Liver (tissue), 9 donors: ENCODE data around the gene ADH1C. TPM values are rescaled to one million over a fixed set of nuclear protein-coding genes. Genes with fewer than 3 reads are reported as not detected.
A peak's percentile ranks its signal among the peaks of the same experiment; 100 is the strongest.
"Not testable (repeated sequence)": the region's sequence is repeated elsewhere in the genome, so short reads cannot be mapped to it uniquely, and the experiment has no call there.

Source experiments
- DNase-seq: peaks from one replicate; pipeline ENCODE4 v3.0.0-alpha.2; 2017; ENCODE audit warnings: low spot score
- H3K27ac ChIP-seq, 2 donors: one replicate each; pipeline ENCODE4 v1.7.0; 2013; ENCODE audit warnings: inconsistent platforms in 2 of 2, low read length in 2 of 2, control low read depth in 1 of 2, low read depth in 1 of 2, mild to moderate bottlenecking in 1 of 2
- H3K27me3 ChIP-seq, 4 donors: one replicate each; pipeline versions ENCODE4 v1.6.1 to v1.7.0; 2013; ENCODE audit warnings: low read length in 3 of 4, inconsistent platforms in 1 of 4, mild to moderate bottlenecking in 1 of 4, moderate library complexity in 1 of 4; ENCODE audit not compliant: control insufficient read depth in 4 of 4, insufficient read depth in 4 of 4
- H3K36me3 ChIP-seq, 4 donors: one replicate each; pipeline versions ENCODE4 v1.6.1 to v1.7.0; 2013; ENCODE audit warnings: low read length in 3 of 4, mild to moderate bottlenecking in 3 of 4, low read depth in 1 of 4, moderate library complexity in 1 of 4; ENCODE audit not compliant: control insufficient read depth in 4 of 4, insufficient read depth in 3 of 4
- H3K4me1 ChIP-seq, 4 donors: one replicate each; pipeline versions ENCODE4 v1.6.1 to v1.7.0; 2013; ENCODE audit warnings: low read length in 3 of 4, mild to moderate bottlenecking in 3 of 4, moderate library complexity in 1 of 4; ENCODE audit not compliant: control insufficient read depth in 4 of 4, insufficient read depth in 4 of 4
- H3K4me3 ChIP-seq, 3 donors: one replicate each; pipeline versions ENCODE4 v1.6.1 to v1.7.0; 2013; ENCODE audit warnings: low read length in 3 of 3, control low read depth in 1 of 3, low read depth in 1 of 3, mild to moderate bottlenecking in 1 of 3
- H3K9ac ChIP-seq, 2 donors: one replicate each; pipeline ENCODE4 v1.7.0; 2013; ENCODE audit warnings: low read length in 2 of 2, mild to moderate bottlenecking in 2 of 2, moderate library complexity in 2 of 2, control low read depth in 1 of 2, low read depth in 1 of 2
- H3K9me3 ChIP-seq, 4 donors: one replicate each; pipeline versions ENCODE4 v1.6.1 to v1.7.0; 2013; ENCODE audit warnings: low read length in 3 of 4; ENCODE audit not compliant: control insufficient read depth in 4 of 4
- ATF3 ChIP-seq: IDR thresholded peaks from 2 replicates; pipeline ENCODE4 v1.6.1; 2016; ENCODE audit warnings: antibody characterized with exemption
- CTCF ChIP-seq: fragments of 150-350 bp; IDR thresholded peaks from 2 replicates; pipeline ENCODE4 v1.5.1; 2017; ENCODE audit warnings: improper control_type of control experiment, low read depth, low read length; ENCODE audit not compliant: missing input control
- EGR1 ChIP-seq, 2 donors: IDR thresholded peaks; 2 replicates each; pipeline ENCODE4 v1.6.1; 2016 to 2018; ENCODE audit warnings: antibody characterized with exemption in 2 of 2, low read depth in 2 of 2
- FOXA1 ChIP-seq: IDR thresholded peaks from 2 replicates; pipeline ENCODE4 v1.6.1; 2016; ENCODE audit warnings: antibody characterized with exemption
- FOXA2 ChIP-seq: IDR thresholded peaks from 2 replicates; pipeline ENCODE4 v1.6.1; 2016; ENCODE audit warnings: antibody characterized with exemption
- GABPA ChIP-seq, 2 donors: IDR thresholded peaks in 1 of 2; conservative IDR thresholded peaks in 1 of 2; 2 replicates each; pipeline ENCODE4 v1.6.1; 2016; ENCODE audit warnings: antibody characterized with exemption in 2 of 2, mild to moderate bottlenecking in 1 of 2, moderate library complexity in 1 of 2
- HNF4A ChIP-seq, 2 donors: conservative IDR thresholded peaks; 2 replicates each; pipeline ENCODE4 v1.6.1; 2016; ENCODE audit warnings: antibody characterized with exemption in 2 of 2, mild to moderate bottlenecking in 2 of 2
- HNF4G ChIP-seq: IDR thresholded peaks from 2 replicates; pipeline ENCODE4 v1.6.1; 2016; ENCODE audit warnings: antibody characterized with exemption
- JUND ChIP-seq, 2 donors: IDR thresholded peaks; 2 replicates each; pipeline ENCODE4 v1.6.1; 2016; ENCODE audit warnings: antibody characterized with exemption in 2 of 2
- MAX ChIP-seq: IDR thresholded peaks from 2 replicates; pipeline ENCODE4 v1.6.1; 2016; ENCODE audit warnings: antibody characterized with exemption
- NR2F2 ChIP-seq: IDR thresholded peaks from 2 replicates; pipeline ENCODE4 v1.6.1; 2016; ENCODE audit warnings: antibody characterized with exemption
- RAD21 ChIP-seq, 2 donors: IDR thresholded peaks; 2 replicates each; pipeline ENCODE4 v1.6.1; 2016; ENCODE audit warnings: antibody characterized with exemption in 2 of 2, mild to moderate bottlenecking in 2 of 2
- REST ChIP-seq: IDR thresholded peaks from 2 replicates; pipeline ENCODE4 v1.6.1; 2016; ENCODE audit warnings: antibody characterized with exemption, mild to moderate bottlenecking
- RXRA ChIP-seq, 2 donors: IDR thresholded peaks; 2 replicates each; pipeline ENCODE4 v1.6.1; 2017 to 2018; ENCODE audit warnings: antibody characterized with exemption in 2 of 2, mild to moderate bottlenecking in 1 of 2
- SP1 ChIP-seq: IDR thresholded peaks from 2 replicates; pipeline ENCODE4 v1.6.1; 2018; ENCODE audit warnings: antibody characterized with exemption, mild to moderate bottlenecking
- TAF1 ChIP-seq: conservative IDR thresholded peaks from 2 replicates; pipeline ENCODE4 v1.6.1; 2016; ENCODE audit warnings: antibody characterized with exemption, mild to moderate bottlenecking
- YY1 ChIP-seq: IDR thresholded peaks from 2 replicates; pipeline ENCODE4 v1.6.1; 2016; ENCODE audit warnings: antibody characterized with exemption, mild to moderate bottlenecking
- ZBTB33 ChIP-seq: IDR thresholded peaks from 2 replicates; pipeline ENCODE4 v1.6.1; 2016; ENCODE audit warnings: antibody characterized with exemption
- WGBS: extraction: QIAGEN DNeasy Blood & Tissue Kit; methylation state at CpG from one replicate; pipeline ENCODE4 v1.1.7; 2013; 5-methylcytosine and 5-hydroxymethylcytosine counted together
- polyA plus RNA-seq, 2 donors: library from polyadenylated mRNA; stranded (reverse) in 1 of 2; unstranded in 1 of 2; fragments of 200-250 nt in 1 of 2; fragments of >200 nt in 1 of 2; fragmentation: Nextera tagmentation in 1 of 2; extraction: Ambion mirVana in 1 of 2; gene quantifications; one replicate each; pipeline versions ENCODE4 v1.2.1 to v1.2.3, GENCODE V29; 2013 to 2015
- total RNA-seq, 2 donors: library from RNA; depleted of rRNA; stranded (reverse); fragments of >200 nt; gene quantifications; one replicate each; pipeline ENCODE4 v1.2.3, GENCODE V29; 2014
- donor health status: healthy.
- donor health status: healthy.
- donor health status: healthy.
- donor health status: healthy.
- donor health status: healthy.

ADH1C gene
- total and polyA plus RNA-seq, 4 donors, result 0.84 to 374 (median 81.3) TPM

- DNase-seq, result no peak
- H3K4me1 ChIP-seq, result peaks cover 3 to 23% (median 11%) of the 10 kb centered on the region in 4 donors
- H3K27ac ChIP-seq, result peak overlapping the region; percentile 70 to 80
- no peaks in the 10 kb centered on the region for H3K27me3 ChIP-seq
- no peak for TF ChIP-seq FOXA1
- TF ChIP-seq FOXA2, result peak; percentile 55
- no peaks in the 10 kb centered on the region for H3K9me3 ChIP-seq
- WGBS, result 31% methylated on average over 2 of the region's 2 CpGs
- H3K9ac ChIP-seq, result peak overlapping the region; percentile 94 to 98
- H3K36me3 ChIP-seq, result peaks cover 2 to 11% (median 5%) of the 10 kb centered on the region in 4 donors
- peak overlapping the region; percentile 41 to 77 (median 71) for H3K4me3 ChIP-seq
These were observed 1.1 kb downstream of the ADH1C start for GRCh38 chr4:99351487-99351886.

- DNase-seq, result no peak
- TF ChIP-seq TAF1, result peak; percentile 71
- peak in 1 of 2 donors; percentile 71 for TF ChIP-seq JUND (IDR thresholded peaks at IDR 0.05)
- no peak for TF ChIP-seq CTCF
- peak; percentile 87 for TF ChIP-seq FOXA2
- TF ChIP-seq HNF4A (conservative IDR thresholded peaks at IDR 0.05), result peak; percentile 59 to 82
- TF ChIP-seq EGR1 (IDR thresholded peaks at IDR 0.05; ENCODE audit: low read depth in 2 of 2), result no peak
- no peak for TF ChIP-seq MAX
- peak; percentile 70 for TF ChIP-seq YY1
- TF ChIP-seq ATF3, result no peak
- peak in 1 of 2 donors; percentile 46 for TF ChIP-seq RAD21 (IDR thresholded peaks at IDR 0.05)
- TF ChIP-seq SP1, result peak; percentile 50
- TF ChIP-seq ZBTB33, result no peak
- no peak for TF ChIP-seq GABPA (IDR thresholded peaks at IDR 0.05 in 1 of 2, conservative IDR thresholded peaks at IDR 0.05 in 1 of 2)
- peak; percentile 32 for TF ChIP-seq HNF4G
- no peak for TF ChIP-seq NR2F2
- peak; percentile 28 to 72 for TF ChIP-seq RXRA (IDR thresholded peaks at IDR 0.05)
- TF ChIP-seq FOXA1, result peak; percentile 61
- peak; percentile 53 for TF ChIP-seq REST
- H3K36me3 ChIP-seq, result peaks cover 2 to 31% (median 16%) of the 10 kb centered on the region in 4 donors
These were observed 3.2 kb downstream of the ADH1C start for GRCh38 chr4:99349338-99349737.

GRCh38 chr4:99342624-99343023 is 9.9 kb downstream of the ADH1C start:
- H3K27ac ChIP-seq, H3K9me3 ChIP-seq, H3K4me1 ChIP-seq, DNase-seq, H3K9ac ChIP-seq, H3K27me3 ChIP-seq, H3K4me3 ChIP-seq: not testable (repeated sequence)
- peaks cover 2 to 83% (median 47%) of the 10 kb centered on the region in 4 donors for H3K36me3 ChIP-seq
- 70% methylated on average over 7 of the region's 7 CpGs for WGBS

More at GRCh38 chr4:99349338-99349737, 3.2 kb downstream of the ADH1C start:
- Histone ChIP-seq H3K9me3 (no peaks in the 10 kb centered on the region), H3K4me1 (peaks cover 3 to 23% (median 12%) of the 10 kb centered on the region in 4 donors), H3K9ac (peak overlapping the region; percentile 36 to 98), H3K27ac (peak overlapping the region; percentile 82 to 86), H3K27me3 (no peaks in the 10 kb centered on the region), H3K4me3 (peak overlapping the region in 1 of 3 donors; percentile 71)
